Measurements from ENCODE around the gene GTSE1. TPM values are rescaled to one million over a fixed set of nuclear protein-coding genes. Genes with fewer than 3 reads are reported as not detected.

Gene GTSE1
- total and polyA plus RNA-seq, 2 donors: 0.33 to 6.6 TPM

- no peaks in the 10 kb centered on the region for H3K4me1 ChIP-seq (ENCODE audit: insufficient read depth)
- no peaks in the 10 kb centered on the region for H3K36me3 ChIP-seq (ENCODE audit: insufficient read depth)
- DNase-seq (ENCODE audit: extremely low spot score): no peak
- no peak overlapping the region for H3K4me3 ChIP-seq (ENCODE audit: low read depth, low read length)
- WGBS: 67% methylated on average over 22 of the region's 22 CpGs
- H3K27ac ChIP-seq (ENCODE audit: low read depth): no peak overlapping the region
Observed at GRCh38 chr22:46378426-46379065, 81.9 kb downstream of the GTSE1 start.

- WGBS: 72% methylated on average over 29 of the region's 29 CpGs
- Histone ChIP-seq H3K4me1 (ENCODE audit: insufficient read depth) (no peaks in the 10 kb centered on the region), H3K4me3 (ENCODE audit: low read depth, low read length) (no peak overlapping the region), H3K36me3 (ENCODE audit: insufficient read depth) (no peaks in the 10 kb centered on the region), H3K27ac (ENCODE audit: low read depth) (no peak overlapping the region)
- DNase-seq (ENCODE audit: extremely low spot score): no peak
Observed at GRCh38 chr22:46379066-46379930, 82.6 kb downstream of the GTSE1 start.

GRCh38 chr22:46380069-46380468 lies 83.4 kb downstream of the GTSE1 start:
- no peak for DNase-seq (ENCODE audit: extremely low spot score)
- no peak overlapping the region for H3K27ac ChIP-seq (ENCODE audit: low read depth)
- H3K36me3 ChIP-seq (ENCODE audit: insufficient read depth): no peaks in the 10 kb centered on the region
- no peak overlapping the region for H3K4me3 ChIP-seq (ENCODE audit: low read depth, low read length)
- no peaks in the 10 kb centered on the region for H3K4me1 ChIP-seq (ENCODE audit: insufficient read depth)
- 73% methylated on average over 19 of the region's 19 CpGs for WGBS

Other genes starting within 250 kb of the GTSE1 start
- 22.8 TPM for gene PPARA, start 146.3 kb upstream of the GTSE1 start, total RNA-seq
- gene PPARA, start 146.3 kb upstream of the GTSE1 start, polyA plus RNA-seq: 12.5 TPM
- gene CDPF1, start 46.6 kb upstream of the GTSE1 start, total RNA-seq: 9.0 TPM
- gene CDPF1, start 46.6 kb upstream of the GTSE1 start, polyA plus RNA-seq: 20.0 TPM
- 0.05 TPM for gene PKDREJ, start 33.5 kb upstream of the GTSE1 start, total RNA-seq
- 0.14 TPM for gene PKDREJ, start 33.5 kb upstream of the GTSE1 start, polyA plus RNA-seq
- gene TTC38, start 28.9 kb upstream of the GTSE1 start, total RNA-seq: 24.7 TPM
- 32.6 TPM for gene TTC38, start 28.9 kb upstream of the GTSE1 start, polyA plus RNA-seq
- gene TRMU, start 38.8 kb downstream of the GTSE1 start, total RNA-seq: 27.1 TPM
- 21.0 TPM for gene TRMU, start 38.8 kb downstream of the GTSE1 start, polyA plus RNA-seq
- 4.5 TPM for gene CELSR1, start 240.8 kb downstream of the GTSE1 start, total RNA-seq
- 3.2 TPM for gene CELSR1, start 240.8 kb downstream of the GTSE1 start, polyA plus RNA-seq